ENCODE data around the gene OBP2B. TPM values are rescaled to one million over a fixed set of nuclear protein-coding genes. Genes with fewer than 3 reads are reported as not detected.

OBP2B gene
- polyA plus RNA-seq, 1 donor: not detected

- no peaks in the 10 kb centered on the region for H3K4me1 ChIP-seq (ENCODE audit: control insufficient read depth, insufficient read depth, low read length)
- DNase-seq: no peak
- WGBS (ENCODE audit: insufficient coverage, low lambda C conversion rate): 87% methylated on average over 3 of the region's 17 CpGs
- H3K36me3 ChIP-seq (ENCODE audit: control insufficient read depth, insufficient read depth, low read length): no peaks in the 10 kb centered on the region
- H3K27me3 ChIP-seq (ENCODE audit: control insufficient read depth, insufficient read depth, low read length): peaks cover 3% of the 10 kb centered on the region
- peaks cover 7% of the 10 kb centered on the region for H3K9me3 ChIP-seq (ENCODE audit: control insufficient read depth, low read depth, low read length)
- no peak overlapping the region for H3K4me3 ChIP-seq (ENCODE audit: low read length)
- H3K27ac ChIP-seq (ENCODE audit: low read length): no peak overlapping the region
These were observed 8.4 kb downstream of the OBP2B start for GRCh38 chr9:133200631-133201030.

DNA sequence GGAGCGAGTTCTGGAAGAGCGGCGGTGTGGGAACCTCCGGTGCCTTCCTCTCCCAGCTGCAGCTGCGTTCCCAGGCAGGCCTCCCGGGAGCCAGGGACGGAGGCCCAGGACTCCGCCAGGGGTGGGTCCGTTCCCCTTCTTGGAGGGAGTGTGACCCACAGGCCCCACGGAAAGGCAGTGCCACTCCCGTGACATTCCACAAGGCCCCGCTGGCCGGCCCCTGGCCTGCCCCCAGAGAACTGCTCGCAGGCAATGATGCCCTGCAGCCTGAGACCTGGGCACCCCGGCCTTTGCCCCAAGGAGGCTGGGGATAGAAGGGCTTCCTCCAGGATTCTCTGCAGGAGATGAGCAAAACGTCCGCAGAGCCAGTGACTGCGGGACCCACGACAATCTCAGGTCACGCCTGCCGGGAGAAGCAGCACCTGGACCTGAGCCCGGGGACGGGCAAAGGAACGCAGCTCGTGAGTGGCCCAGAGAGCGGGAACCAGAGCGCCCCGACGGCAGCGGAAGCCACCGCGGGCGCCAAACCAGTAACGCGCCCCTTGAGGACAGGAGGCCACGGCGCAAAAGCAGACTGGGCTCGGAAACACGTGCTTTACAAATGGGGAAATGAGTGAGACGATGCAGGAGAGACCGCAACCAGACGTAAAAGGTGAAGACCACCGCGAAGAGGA, 9.3 kb downstream of the OBP2B start:
- H3K36me3 ChIP-seq (ENCODE audit: control insufficient read depth, insufficient read depth, low read length): no peaks in the 10 kb centered on the region
- WGBS (ENCODE audit: insufficient coverage, low lambda C conversion rate): no CpG with 5 or more reads among the region's 44 CpGs
- peak; percentile 27 to 40 for DNase-seq
- no peaks in the 10 kb centered on the region for H3K4me1 ChIP-seq (ENCODE audit: control insufficient read depth, insufficient read depth, low read length)
- no peak overlapping the region for H3K27ac ChIP-seq (ENCODE audit: low read length)
- peaks cover 7% of the 10 kb centered on the region for H3K9me3 ChIP-seq (ENCODE audit: control insufficient read depth, low read depth, low read length)
- H3K4me3 ChIP-seq (ENCODE audit: low read length): peak overlapping the region; percentile 52
- H3K27me3 ChIP-seq (ENCODE audit: control insufficient read depth, insufficient read depth, low read length): peaks cover 5% of the 10 kb centered on the region

- Histone ChIP-seq H3K4me3 (ENCODE audit: low read length) (no peak overlapping the region), H3K27ac (ENCODE audit: low read length) (no peak overlapping the region), H3K9me3 (ENCODE audit: control insufficient read depth, low read depth, low read length) (peaks cover 4% of the 10 kb centered on the region), H3K27me3 (ENCODE audit: control insufficient read depth, insufficient read depth, low read length) (peaks cover 5% of the 10 kb centered on the region), H3K36me3 (ENCODE audit: control insufficient read depth, insufficient read depth, low read length) (no peaks in the 10 kb centered on the region), H3K4me1 (ENCODE audit: control insufficient read depth, insufficient read depth, low read length) (no peaks in the 10 kb centered on the region)
- no peak for DNase-seq
These were observed 14.0 kb downstream of the OBP2B start for GRCh38 chr9:133195029-133195428.

DNA sequence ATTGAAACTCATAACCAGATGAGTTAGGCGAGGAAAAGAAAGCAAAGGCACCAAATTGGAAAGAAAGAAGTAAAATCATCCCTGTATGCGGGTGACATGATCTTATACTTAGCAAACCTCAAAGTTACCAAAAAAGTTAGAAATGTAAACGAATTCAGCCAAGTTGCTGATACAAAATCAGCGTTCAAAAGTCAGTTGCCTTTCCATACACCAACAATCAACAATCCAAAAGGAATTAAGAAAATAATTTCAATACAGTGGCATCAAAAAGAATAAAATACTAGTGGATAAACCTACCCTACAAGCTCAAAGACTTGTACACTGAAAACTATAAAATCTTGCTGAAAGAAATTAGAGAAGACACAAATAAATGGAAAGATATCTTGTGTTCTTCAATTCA, 14.5 kb downstream of the OBP2B start:
- H3K4me1 ChIP-seq (ENCODE audit: control insufficient read depth, insufficient read depth, low read length): no peaks in the 10 kb centered on the region
- peaks cover 2% of the 10 kb centered on the region for H3K27me3 ChIP-seq (ENCODE audit: control insufficient read depth, insufficient read depth, low read length)
- peaks cover 4% of the 10 kb centered on the region for H3K9me3 ChIP-seq (ENCODE audit: control insufficient read depth, low read depth, low read length)
- no peak overlapping the region for H3K4me3 ChIP-seq (ENCODE audit: low read length)
- 77% methylated on average over 3 of the region's 4 CpGs for WGBS (ENCODE audit: insufficient coverage, low lambda C conversion rate)
- no peaks in the 10 kb centered on the region for H3K36me3 ChIP-seq (ENCODE audit: control insufficient read depth, insufficient read depth, low read length)
- H3K27ac ChIP-seq (ENCODE audit: low read length): no peak overlapping the region
- DNase-seq: no peak

- no CpG with 5 or more reads among the region's 7 CpGs for WGBS (ENCODE audit: insufficient coverage, low lambda C conversion rate)
- Histone ChIP-seq H3K27me3 (ENCODE audit: control insufficient read depth, insufficient read depth, low read length) (peaks cover 6% of the 10 kb centered on the region), H3K36me3 (ENCODE audit: control insufficient read depth, insufficient read depth, low read length) (no peaks in the 10 kb centered on the region), H3K9me3 (ENCODE audit: control insufficient read depth, low read depth, low read length) (peaks cover 4% of the 10 kb centered on the region), H3K27ac (ENCODE audit: low read length) (no peak overlapping the region), H3K4me3 (ENCODE audit: low read length) (no peak overlapping the region), H3K4me1 (ENCODE audit: control insufficient read depth, insufficient read depth, low read length) (no peaks in the 10 kb centered on the region)
- DNase-seq: no peak
These were observed 17.1 kb downstream of the OBP2B start for GRCh38 chr9:133191989-133192388.

DNA sequence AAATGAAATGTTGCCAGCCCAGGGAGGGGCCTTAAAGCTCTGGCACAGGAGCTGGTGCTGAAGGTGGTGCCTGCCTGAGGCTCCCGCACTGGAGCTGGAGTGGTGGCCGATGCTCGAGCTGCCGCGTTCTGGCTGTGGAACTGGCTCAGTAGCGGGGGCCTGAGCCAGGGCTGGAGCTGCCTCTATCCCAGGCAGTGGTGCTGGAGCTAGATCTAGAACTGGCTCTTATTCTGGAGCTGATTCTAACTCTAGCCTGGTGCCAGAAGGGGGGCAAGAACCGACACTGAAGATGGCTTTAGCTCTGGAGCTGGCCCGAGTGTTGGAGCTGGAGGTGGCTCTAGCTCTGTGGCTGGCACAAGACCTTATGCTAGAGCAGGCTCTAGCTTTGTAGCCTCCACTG, 19.2 kb downstream of the OBP2B start:
- no peaks in the 10 kb centered on the region for H3K4me1 ChIP-seq (ENCODE audit: control insufficient read depth, insufficient read depth, low read length)
- peaks cover 4% of the 10 kb centered on the region for H3K9me3 ChIP-seq (ENCODE audit: control insufficient read depth, low read depth, low read length)
- peaks cover 4% of the 10 kb centered on the region for H3K27me3 ChIP-seq (ENCODE audit: control insufficient read depth, insufficient read depth, low read length)
- WGBS (ENCODE audit: insufficient coverage, low lambda C conversion rate): no CpG with 5 or more reads among the region's 8 CpGs
- H3K27ac ChIP-seq (ENCODE audit: low read length): no peak overlapping the region
- no peaks in the 10 kb centered on the region for H3K36me3 ChIP-seq (ENCODE audit: control insufficient read depth, insufficient read depth, low read length)
- DNase-seq: no peak
- H3K4me3 ChIP-seq (ENCODE audit: low read length): no peak overlapping the region

DNA sequence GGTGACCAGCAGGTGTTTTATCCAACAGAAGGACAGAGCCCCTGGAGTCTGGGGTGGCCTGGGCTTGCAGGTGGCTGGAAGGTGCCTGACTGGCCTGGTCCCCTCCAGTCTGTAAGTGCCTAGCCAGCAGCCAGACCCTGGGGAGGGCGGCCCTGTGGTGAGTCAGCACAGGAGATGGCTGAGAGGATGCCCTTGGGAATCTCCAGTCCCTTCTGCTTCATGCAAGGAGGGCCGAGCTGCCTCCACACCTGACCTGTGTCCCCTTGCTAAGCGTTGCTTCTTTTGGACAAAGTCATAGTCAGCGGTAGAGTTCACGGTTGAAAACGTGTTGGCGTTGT, 20.2 kb downstream of the OBP2B start:
- no peak for DNase-seq
- Histone ChIP-seq H3K4me1 (ENCODE audit: control insufficient read depth, insufficient read depth, low read length) (no peaks in the 10 kb centered on the region), H3K27me3 (ENCODE audit: control insufficient read depth, insufficient read depth, low read length) (peaks cover 4% of the 10 kb centered on the region), H3K36me3 (ENCODE audit: control insufficient read depth, insufficient read depth, low read length) (no peaks in the 10 kb centered on the region), H3K9me3 (ENCODE audit: control insufficient read depth, low read depth, low read length) (peaks cover 4% of the 10 kb centered on the region), H3K4me3 (ENCODE audit: low read length) (no peak overlapping the region), H3K27ac (ENCODE audit: low read length) (no peak overlapping the region)
- WGBS (ENCODE audit: insufficient coverage, low lambda C conversion rate): no CpG with 5 or more reads among the region's 7 CpGs

GRCh38 chr9:133188006-133188842, 20.8 kb downstream of the OBP2B start:
- DNase-seq: peak; percentile 46 to 55
- Histone ChIP-seq H3K4me3 (ENCODE audit: low read length) (no peak overlapping the region), H3K27ac (ENCODE audit: low read length) (no peak overlapping the region), H3K36me3 (ENCODE audit: control insufficient read depth, insufficient read depth, low read length) (no peaks in the 10 kb centered on the region), H3K4me1 (ENCODE audit: control insufficient read depth, insufficient read depth, low read length) (no peaks in the 10 kb centered on the region), H3K9me3 (ENCODE audit: control insufficient read depth, low read depth, low read length) (peaks cover 4% of the 10 kb centered on the region), H3K27me3 (ENCODE audit: control insufficient read depth, insufficient read depth, low read length) (peaks cover 4% of the 10 kb centered on the region)
- no CpG with 5 or more reads among the region's 21 CpGs for whole genome bisulfite sequencing (ENCODE audit: insufficient coverage, low lambda C conversion rate)

GRCh38 chr9:133187561-133188005, 21.5 kb downstream of the OBP2B start:
- Histone ChIP-seq H3K9me3 (ENCODE audit: control insufficient read depth, low read depth, low read length) (peaks cover 4% of the 10 kb centered on the region), H3K27me3 (ENCODE audit: control insufficient read depth, insufficient read depth, low read length) (peaks cover 4% of the 10 kb centered on the region), H3K27ac (ENCODE audit: low read length) (no peak overlapping the region)

GRCh38 chr9:133186736-133187135, 22.3 kb downstream of the OBP2B start:
- no CpG with 5 or more reads among the region's 6 CpGs for WGBS (ENCODE audit: insufficient coverage, low lambda C conversion rate)
- Histone ChIP-seq H3K4me3 (ENCODE audit: low read length) (no peak overlapping the region), H3K36me3 (ENCODE audit: control insufficient read depth, insufficient read depth, low read length) (no peaks in the 10 kb centered on the region), H3K27ac (ENCODE audit: low read length) (no peak overlapping the region), H3K4me1 (ENCODE audit: control insufficient read depth, insufficient read depth, low read length) (no peaks in the 10 kb centered on the region), H3K9me3 (ENCODE audit: control insufficient read depth, low read depth, low read length) (peaks cover 4% of the 10 kb centered on the region), H3K27me3 (ENCODE audit: control insufficient read depth, insufficient read depth, low read length) (peaks cover 4% of the 10 kb centered on the region)
- DNase-seq: no peak

More at GRCh38 chr9:133187561-133188005, 21.5 kb downstream of the OBP2B start:
- Histone ChIP-seq H3K4me3 (ENCODE audit: low read length) (no peak overlapping the region), H3K36me3 (ENCODE audit: control insufficient read depth, insufficient read depth, low read length) (no peaks in the 10 kb centered on the region), H3K4me1 (ENCODE audit: control insufficient read depth, insufficient read depth, low read length) (no peaks in the 10 kb centered on the region)
- WGBS (ENCODE audit: insufficient coverage, low lambda C conversion rate): no CpG with 5 or more reads among the region's 10 CpGs
- no peak for DNase-seq
